ENCODE data around the gene ARAP2.

Gene ARAP2

GRCh38 chr4:36140421-36140820, 103.9 kb downstream of the ARAP2 start:
- DNase-seq (ENCODE audit: extremely low spot score, insufficient read length, low read depth) (no peak), FAIRE-seq (no peak)

GRCh38 chr4:36138220-36138619, 106.1 kb downstream of the ARAP2 start:
- no peak for FAIRE-seq

GRCh38 chr4:36137336-36137735, 107.0 kb downstream of the ARAP2 start:
- DNase-seq (ENCODE audit: extremely low spot score, insufficient read length, low read depth) (no peak), FAIRE-seq (no peak)

More at GRCh38 chr4:36138220-36138619, 106.1 kb downstream of the ARAP2 start:
- DNase-seq (ENCODE audit: extremely low spot score, insufficient read length, low read depth): no peak

- FAIRE-seq (no peak), DNase-seq (ENCODE audit: extremely low spot score, insufficient read length, low read depth) (no peak)
These were observed 110.7 kb downstream of the ARAP2 start for GRCh38 chr4:36133658-36134057.

GRCh38 chr4:36133086-36133485, 111.2 kb downstream of the ARAP2 start:
- FAIRE-seq: no peak
- no peak for DNase-seq (ENCODE audit: extremely low spot score, insufficient read length, low read depth)

- DNase-seq (ENCODE audit: extremely low spot score, insufficient read length, low read depth) (no peak), FAIRE-seq (no peak)
These were observed 113.7 kb downstream of the ARAP2 start for GRCh38 chr4:36130641-36131040.

- FAIRE-seq: no peak
- no peak for DNase-seq (ENCODE audit: extremely low spot score, insufficient read length, low read depth)
These were observed 115.6 kb downstream of the ARAP2 start for GRCh38 chr4:36128689-36129088.

GRCh38 chr4:36123906-36124305, 120.4 kb downstream of the ARAP2 start:
- no peak for FAIRE-seq
- no peak for DNase-seq (ENCODE audit: extremely low spot score, insufficient read length, low read depth)

- no peak for FAIRE-seq
- no peak for DNase-seq (ENCODE audit: extremely low spot score, insufficient read length, low read depth)
These were observed 129.0 kb downstream of the ARAP2 start for GRCh38 chr4:36115312-36115711.

- DNase-seq (ENCODE audit: extremely low spot score, insufficient read length, low read depth): no peak
- FAIRE-seq: no peak
These were observed 133.1 kb downstream of the ARAP2 start for GRCh38 chr4:36111172-36111571.

- DNase-seq (ENCODE audit: extremely low spot score, insufficient read length, low read depth): no peak
- no peak for FAIRE-seq
These were observed 144.8 kb downstream of the ARAP2 start for GRCh38 chr4:36099509-36099908.

- no peak for FAIRE-seq
- no peak for DNase-seq (ENCODE audit: extremely low spot score, insufficient read length, low read depth)
These were observed 149.3 kb downstream of the ARAP2 start for GRCh38 chr4:36094995-36095394.

- DNase-seq (ENCODE audit: extremely low spot score, insufficient read length, low read depth) (no peak), FAIRE-seq (no peak)
These were observed 152.3 kb downstream of the ARAP2 start for GRCh38 chr4:36091997-36092396.

GRCh38 chr4:36088542-36088941, 155.8 kb downstream of the ARAP2 start:
- no peak for FAIRE-seq
- DNase-seq (ENCODE audit: extremely low spot score, insufficient read length, low read depth): no peak

GRCh38 chr4:36086261-36086786, 158.0 kb downstream of the ARAP2 start:
- FAIRE-seq (peak; percentile 44), DNase-seq (ENCODE audit: extremely low spot score, insufficient read length, low read depth) (no peak)

- FAIRE-seq (no peak), DNase-seq (ENCODE audit: extremely low spot score, insufficient read length, low read depth) (no peak)
These were observed 161.5 kb downstream of the ARAP2 start for GRCh38 chr4:36082817-36083216.

GRCh38 chr4:36081185-36081584, 163.1 kb downstream of the ARAP2 start:
- peak; percentile 80 for FAIRE-seq
- peak; percentile 3 for DNase-seq (ENCODE audit: extremely low spot score, insufficient read length, low read depth)

- FAIRE-seq: no peak
- no peak for DNase-seq (ENCODE audit: extremely low spot score, insufficient read length, low read depth)
These were observed 164.6 kb downstream of the ARAP2 start for GRCh38 chr4:36079666-36080065.

- no peak for DNase-seq (ENCODE audit: extremely low spot score, insufficient read length, low read depth)
- FAIRE-seq: no peak
These were observed 166.0 kb downstream of the ARAP2 start for GRCh38 chr4:36078319-36078718.

- DNase-seq (ENCODE audit: extremely low spot score, insufficient read length, low read depth) (no peak), FAIRE-seq (no peak)
These were observed 171.8 kb downstream of the ARAP2 start for GRCh38 chr4:36072529-36072928.

- DNase-seq (ENCODE audit: extremely low spot score, insufficient read length, low read depth) (no peak), FAIRE-seq (no peak)
These were observed 177.2 kb downstream of the ARAP2 start for GRCh38 chr4:36067116-36067515.

GRCh38 chr4:36065274-36065871, 178.9 kb downstream of the ARAP2 start:
- FAIRE-seq (no peak), DNase-seq (ENCODE audit: extremely low spot score, insufficient read length, low read depth) (no peak)

All from GM18507 (cell line).